Cardiac fibroblast (primary cell): Measurements from ENCODE around the gene MX1.

ENCODE experiments used
- DNase-seq, 2 donors: peaks; one replicate each; pipeline versions ENCODE4 v3.0.0 to v3.0.0-alpha.2; 2010; ENCODE audit warnings: low read depth in 2 of 2
- H3K4me3 ChIP-seq, 2 donors: replicated peaks in 1 of 2; 1 replicate in 1 of 2; 2 replicates in 1 of 2; pipeline ENCODE4 v1.5.1; 2011; ENCODE audit warnings: low read depth in 2 of 2, low read length in 2 of 2, mild to moderate bottlenecking in 2 of 2, moderate library complexity in 1 of 2
- TF ChIP-seq, protein P1 (sequence below): IDR thresholded peaks from one replicate; pipeline ENCODE4 v1.5.1; 2011; ENCODE audit warnings: low read depth, mild to moderate bottlenecking, low read length, inconsistent platforms

Gene MX1

DNA sequence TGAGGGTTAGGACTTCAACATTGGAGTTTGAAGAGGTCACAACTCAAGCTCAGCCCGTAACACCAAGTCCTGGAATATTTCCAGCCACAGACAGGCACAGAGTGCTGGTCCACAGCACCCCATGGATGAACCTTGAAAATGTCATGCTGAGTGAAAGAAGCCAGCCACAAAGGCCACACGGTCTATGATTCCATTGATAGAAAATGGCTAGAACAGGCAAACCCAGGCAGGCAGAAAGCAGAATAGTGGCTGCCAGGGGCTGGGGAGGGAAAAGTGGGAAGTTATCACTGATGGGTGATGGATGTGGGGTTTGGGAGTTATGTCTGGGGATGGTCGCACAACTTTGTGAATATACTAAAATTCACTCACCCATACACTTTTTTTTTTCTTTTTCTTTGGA lies 21.3 kb downstream of the MX1 start:
- TF ChIP-seq, protein P1, sequence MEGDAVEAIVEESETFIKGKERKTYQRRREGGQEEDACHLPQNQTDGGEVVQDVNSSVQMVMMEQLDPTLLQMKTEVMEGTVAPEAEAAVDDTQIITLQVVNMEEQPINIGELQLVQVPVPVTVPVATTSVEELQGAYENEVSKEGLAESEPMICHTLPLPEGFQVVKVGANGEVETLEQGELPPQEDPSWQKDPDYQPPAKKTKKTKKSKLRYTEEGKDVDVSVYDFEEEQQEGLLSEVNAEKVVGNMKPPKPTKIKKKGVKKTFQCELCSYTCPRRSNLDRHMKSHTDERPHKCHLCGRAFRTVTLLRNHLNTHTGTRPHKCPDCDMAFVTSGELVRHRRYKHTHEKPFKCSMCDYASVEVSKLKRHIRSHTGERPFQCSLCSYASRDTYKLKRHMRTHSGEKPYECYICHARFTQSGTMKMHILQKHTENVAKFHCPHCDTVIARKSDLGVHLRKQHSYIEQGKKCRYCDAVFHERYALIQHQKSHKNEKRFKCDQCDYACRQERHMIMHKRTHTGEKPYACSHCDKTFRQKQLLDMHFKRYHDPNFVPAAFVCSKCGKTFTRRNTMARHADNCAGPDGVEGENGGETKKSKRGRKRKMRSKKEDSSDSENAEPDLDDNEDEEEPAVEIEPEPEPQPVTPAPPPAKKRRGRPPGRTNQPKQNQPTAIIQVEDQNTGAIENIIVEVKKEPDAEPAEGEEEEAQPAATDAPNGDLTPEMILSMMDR = no peak
- no peak for DNase-seq
- no peak overlapping the region for H3K4me3 ChIP-seq

DNA sequence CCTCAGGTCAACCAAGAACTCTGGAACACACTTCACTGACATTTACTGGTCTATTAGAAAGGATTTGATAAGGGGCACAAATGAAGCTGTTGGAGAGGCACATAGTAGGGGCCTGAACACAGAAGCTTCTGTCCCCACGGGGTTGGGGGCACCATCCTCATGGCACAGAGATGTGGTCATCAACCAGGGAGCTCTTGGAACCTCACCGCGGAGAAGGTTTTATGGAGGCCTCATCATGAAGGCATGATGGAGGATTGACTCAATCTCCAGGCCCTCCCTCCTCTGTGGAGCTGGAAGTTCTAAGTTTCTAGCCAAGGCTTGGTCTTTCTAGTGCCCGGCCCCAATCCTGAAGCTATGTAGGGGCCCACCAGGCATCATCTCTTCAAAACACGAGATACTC lies 23.6 kb downstream of the MX1 start:
- H3K4me3 ChIP-seq = no peak overlapping the region
- TF ChIP-seq, protein P1 = no peak
- DNase-seq = no peak

DNA sequence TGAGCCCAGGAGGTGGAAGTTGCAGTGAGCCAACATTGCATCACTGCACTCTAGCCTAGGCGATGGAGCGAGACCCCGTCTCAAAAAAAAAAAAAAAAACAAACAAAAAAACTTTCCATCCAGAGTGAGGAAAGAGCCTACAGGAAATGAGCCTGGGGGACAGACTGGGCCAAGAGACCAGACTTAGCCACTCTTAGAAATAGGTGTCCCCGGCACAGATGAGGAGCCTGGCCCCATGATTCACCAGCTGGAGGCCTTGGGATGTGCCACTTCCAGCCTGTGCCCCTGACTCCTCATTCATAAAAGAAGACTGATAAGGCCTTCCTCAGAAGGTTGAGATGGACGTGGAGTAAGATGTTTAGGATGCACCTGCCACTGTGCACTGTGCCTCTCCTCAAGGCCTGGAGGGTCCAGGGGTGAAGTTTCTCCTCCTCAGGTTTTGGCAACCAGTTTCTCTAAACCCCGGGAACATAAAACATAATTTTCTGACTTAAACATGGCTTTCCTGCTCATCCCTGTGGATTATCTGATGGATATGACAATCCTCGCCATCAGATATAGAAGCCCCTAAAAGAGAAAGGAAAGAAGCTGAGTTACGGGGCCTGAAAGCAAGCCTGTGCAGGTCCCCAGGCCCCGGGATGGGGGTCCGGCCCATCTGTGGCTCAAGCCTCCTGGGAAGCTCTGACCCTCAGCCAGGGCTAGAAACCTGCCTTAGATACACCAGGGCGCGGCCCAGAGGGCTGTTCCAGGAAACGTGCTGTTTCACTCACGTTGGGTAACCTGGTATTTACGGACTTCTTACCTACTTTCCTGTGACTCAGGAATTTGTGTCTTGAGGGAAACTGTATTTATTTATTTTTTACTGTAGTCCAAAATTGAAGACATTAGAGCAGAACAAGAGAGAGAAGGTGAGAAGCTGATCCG lies 26.0 kb downstream of the MX1 start:
- TF ChIP-seq, protein P1 = no peak
- H3K4me3 ChIP-seq = no peak overlapping the region
- DNase-seq = no peak

DNA sequence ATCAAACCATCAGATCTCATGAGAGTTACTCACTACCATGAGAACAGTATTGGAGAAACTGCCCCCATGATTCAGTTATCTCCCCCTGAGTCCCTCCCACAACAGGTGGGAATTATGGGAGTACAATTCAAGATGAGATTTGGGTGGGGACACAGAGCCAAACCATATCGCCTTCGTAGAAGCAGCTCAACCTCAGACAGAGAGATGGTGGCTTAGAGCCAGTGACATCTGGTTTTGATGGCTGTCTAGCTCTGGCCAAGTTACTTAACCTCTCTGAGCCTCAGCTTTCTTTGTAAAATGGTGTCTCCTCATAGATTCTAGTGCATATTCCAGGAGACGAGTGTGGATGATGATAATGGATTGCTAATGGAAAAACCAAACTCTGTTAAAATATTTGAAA lies 27.2 kb downstream of the MX1 start:
- no peak for DNase-seq
- TF ChIP-seq, protein P1 = no peak
- no peak overlapping the region for H3K4me3 ChIP-seq

DNA sequence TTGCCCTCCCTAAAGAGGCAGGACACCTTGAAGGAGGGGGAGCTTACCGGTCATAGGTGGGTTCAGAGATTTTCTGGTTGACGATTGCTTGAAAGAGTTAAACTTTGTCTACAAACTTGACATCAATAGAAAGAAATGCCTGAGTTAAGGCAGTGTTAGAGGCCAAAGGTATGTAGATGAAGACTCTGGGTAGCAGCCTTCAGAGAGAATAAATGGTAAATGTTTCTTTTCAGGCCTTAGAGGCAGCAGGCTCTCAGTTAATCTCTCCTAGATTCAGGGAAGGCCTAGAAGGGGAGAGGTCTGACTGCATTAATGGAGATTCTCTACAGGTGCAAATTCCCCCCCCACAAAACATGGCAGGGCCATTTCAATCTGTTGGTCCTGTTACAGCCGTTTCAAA lies 27.7 kb downstream of the MX1 start:
- H3K4me3 ChIP-seq = no peak overlapping the region
- TF ChIP-seq, protein P1 = no peak
- DNase-seq = no peak

DNA sequence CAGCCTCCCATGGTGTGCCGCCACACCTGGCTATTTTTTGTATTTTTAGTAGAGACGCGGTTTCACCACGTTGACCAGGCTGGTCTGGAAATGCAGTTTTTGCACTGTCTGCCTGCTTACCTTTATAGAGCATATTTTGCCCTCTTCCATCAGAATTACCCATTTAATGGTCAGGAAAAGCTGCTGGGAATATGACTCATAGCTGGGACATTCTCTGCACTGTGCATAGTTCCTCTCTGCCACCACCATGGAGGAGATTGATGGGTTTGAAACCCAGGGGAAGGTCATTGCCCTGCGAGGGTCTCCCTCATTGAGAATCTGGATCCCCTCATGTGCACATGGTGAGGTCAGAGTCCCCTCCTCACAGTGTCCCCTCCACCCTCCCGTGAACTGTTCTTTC lies 32.1 kb downstream of the MX1 start:
- DNase-seq = no peak
- TF ChIP-seq, protein P1 = no peak
- no peak overlapping the region for H3K4me3 ChIP-seq
